Measurements from ENCODE around the gene AHCYL2. TPM values are rescaled to one million over a fixed set of nuclear protein-coding genes. Genes with fewer than 3 reads are reported as not detected.

The AHCYL2 gene
- total RNA-seq, 1 experiment from 2014 or later = 25.6 TPM

GRCh38 chr7:129423700-129424410, 199.0 kb downstream of the AHCYL2 start:
- H3K4me1 Mint-ChIP-seq = no peaks in the 10 kb centered on the region
- no peak for TF ChIP-seq ZNF532 (CRISPR knock-in tag; IDR thresholded peaks at IDR 0.05; ENCODE audit: borderline replicate concordance)
- no peak for TF ChIP-seq E2F1 (CRISPR knock-in tag; IDR thresholded peaks at IDR 0.05)
- no peak for TF ChIP-seq IRF1 (CRISPR knock-in tag; IDR thresholded peaks at IDR 0.05)
- TF ChIP-seq NFE2L1 (CRISPR knock-in tag; IDR thresholded peaks at IDR 0.05) = no peak
- no peak for TF ChIP-seq NFYB (CRISPR knock-in tag; conservative IDR thresholded peaks at IDR 0.05; ENCODE audit: low read depth)
- TF ChIP-seq NR2C2 (CRISPR knock-in tag; IDR thresholded peaks at IDR 0.05) = no peak
- no peak for TF ChIP-seq GTF2I (CRISPR knock-in tag; conservative IDR thresholded peaks at IDR 0.05)
- TF ChIP-seq ZNF512 (CRISPR knock-in tag; IDR thresholded peaks at IDR 0.05; ENCODE audit: borderline replicate concordance) = no peak
- no peak for TF ChIP-seq ZNF423 (CRISPR knock-in tag; IDR thresholded peaks at IDR 0.05)
- no peak for TF ChIP-seq PREB (CRISPR knock-in tag; IDR thresholded peaks at IDR 0.05; ENCODE audit: borderline replicate concordance)
- TF ChIP-seq CBFB (CRISPR knock-in tag; IDR thresholded peaks at IDR 0.05; ENCODE audit: low read depth) = no peak
- no peak for TF ChIP-seq TEAD4 (CRISPR knock-in tag; IDR thresholded peaks at IDR 0.05)
- DNase-seq (ENCODE audit: low spot score) (no peak), ATAC-seq (no peak)
- no peaks in the 10 kb centered on the region for H3K9me3 Mint-ChIP-seq
- 0 out of 2 replicates have a peak, but pooled peaks cover 3% of the 10 kb centered on the region for H3K36me3 Mint-ChIP-seq
- no peaks in the 10 kb centered on the region for H3K27me3 Mint-ChIP-seq (ENCODE audit: low read depth)
- POLR2A ChIA-PET = no interaction called here
- H3K4me3 Mint-ChIP-seq = no peak overlapping the region
- H3K27ac Mint-ChIP-seq = no peak overlapping the region
- CTCF ChIA-PET = no interaction called here

GRCh38 chr7:129426482-129426881, 201.7 kb downstream of the AHCYL2 start:
- no peak overlapping the region for H3K4me3 Mint-ChIP-seq
- ATAC-seq = no peak
- ChIA-PET POLR2A (interaction anchor here (0.8 kb wide), 1 partner anchor 20 kb away, joined by 3 read pairs; no protein-coding TSS in a partner anchor), CTCF (interaction anchor here (2.3 kb wide), 1 partner anchor 128 kb away, joined by 5 read pairs; no protein-coding TSS in a partner anchor)
- no peaks in the 10 kb centered on the region for H3K9me3 Mint-ChIP-seq
- DNase-seq (ENCODE audit: low spot score) = no peak
- TF ChIP-seq STAT6 (CRISPR knock-in tag; conservative IDR thresholded peaks at IDR 0.05; ENCODE audit: low read depth) (no peak), IRF2 (CRISPR knock-in tag; IDR thresholded peaks at IDR 0.05; ENCODE audit: borderline replicate concordance, low read depth) (no peak), IRF1 (CRISPR knock-in tag; IDR thresholded peaks at IDR 0.05) (no peak)
- H3K36me3 Mint-ChIP-seq = 0 out of 2 replicates have a peak, but pooled peaks cover 3% of the 10 kb centered on the region
- no peaks in the 10 kb centered on the region for H3K4me1 Mint-ChIP-seq
- H3K27ac Mint-ChIP-seq = no peak overlapping the region
- H3K27me3 Mint-ChIP-seq (ENCODE audit: low read depth) = no peaks in the 10 kb centered on the region
